HG03432 (cell line): Measurements from ENCODE around the gene MGLL.

Source experiments
- ATAC-seq: cut with Tn5 transposase; IDR thresholded peaks from one replicate; pipeline ENCODE4 v1.9.1; 2021; ENCODE audit warnings: mild to moderate bottlenecking, moderate library complexity; ENCODE audit not compliant: unreplicated experiment

The MGLL gene

GRCh38 chr3:127760791-127761440 lies 61.4 kb downstream of the MGLL start:
- no peak for ATAC-seq

DNA sequence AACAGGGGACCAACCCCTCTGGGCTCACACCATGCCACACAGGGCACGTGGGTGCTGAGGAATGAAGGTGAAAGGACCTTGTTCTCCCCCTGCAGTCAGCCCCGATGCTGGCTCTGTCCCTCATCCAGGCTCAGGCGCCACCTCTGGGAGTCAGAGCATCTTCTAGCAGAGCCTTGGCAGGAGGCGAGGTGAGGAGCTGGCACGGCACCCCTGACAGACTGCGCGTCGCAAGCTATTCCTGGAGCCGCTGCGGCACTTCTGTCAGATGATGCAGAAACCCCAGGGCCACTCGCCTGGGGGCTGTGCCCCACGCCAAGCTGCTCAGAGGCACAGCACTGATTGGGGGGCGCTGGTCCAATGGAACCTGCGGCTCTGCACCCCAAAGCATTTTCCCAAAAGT lies 62.0 kb downstream of the MGLL start:
- no peak for ATAC-seq

DNA sequence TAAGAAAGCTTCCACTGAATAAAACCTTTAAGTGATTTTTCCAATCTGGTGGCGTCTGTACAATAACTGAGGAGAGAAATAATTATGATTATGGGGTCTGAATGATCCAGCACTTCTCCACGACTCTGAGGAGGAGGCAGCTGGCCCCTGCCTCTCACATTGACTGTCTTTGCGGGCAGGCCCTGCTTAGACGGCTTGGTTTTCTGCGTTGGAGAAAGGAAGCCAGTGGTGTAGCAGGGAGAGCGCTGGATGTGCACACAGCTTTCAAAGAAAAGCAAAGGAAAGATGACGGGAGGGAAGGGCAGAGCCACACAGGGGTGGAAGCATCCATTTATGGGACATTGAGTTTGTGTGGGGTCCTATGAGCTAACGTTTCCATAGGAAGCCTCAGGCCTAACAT lies 62.5 kb downstream of the MGLL start:
- no peak for ATAC-seq

GRCh38 chr3:127758013-127758412 lies 64.3 kb downstream of the MGLL start:
- no peak for ATAC-seq

- ATAC-seq = no peak
Measured at GRCh38 chr3:127755305-127755681, 67.0 kb downstream of the MGLL start.

DNA sequence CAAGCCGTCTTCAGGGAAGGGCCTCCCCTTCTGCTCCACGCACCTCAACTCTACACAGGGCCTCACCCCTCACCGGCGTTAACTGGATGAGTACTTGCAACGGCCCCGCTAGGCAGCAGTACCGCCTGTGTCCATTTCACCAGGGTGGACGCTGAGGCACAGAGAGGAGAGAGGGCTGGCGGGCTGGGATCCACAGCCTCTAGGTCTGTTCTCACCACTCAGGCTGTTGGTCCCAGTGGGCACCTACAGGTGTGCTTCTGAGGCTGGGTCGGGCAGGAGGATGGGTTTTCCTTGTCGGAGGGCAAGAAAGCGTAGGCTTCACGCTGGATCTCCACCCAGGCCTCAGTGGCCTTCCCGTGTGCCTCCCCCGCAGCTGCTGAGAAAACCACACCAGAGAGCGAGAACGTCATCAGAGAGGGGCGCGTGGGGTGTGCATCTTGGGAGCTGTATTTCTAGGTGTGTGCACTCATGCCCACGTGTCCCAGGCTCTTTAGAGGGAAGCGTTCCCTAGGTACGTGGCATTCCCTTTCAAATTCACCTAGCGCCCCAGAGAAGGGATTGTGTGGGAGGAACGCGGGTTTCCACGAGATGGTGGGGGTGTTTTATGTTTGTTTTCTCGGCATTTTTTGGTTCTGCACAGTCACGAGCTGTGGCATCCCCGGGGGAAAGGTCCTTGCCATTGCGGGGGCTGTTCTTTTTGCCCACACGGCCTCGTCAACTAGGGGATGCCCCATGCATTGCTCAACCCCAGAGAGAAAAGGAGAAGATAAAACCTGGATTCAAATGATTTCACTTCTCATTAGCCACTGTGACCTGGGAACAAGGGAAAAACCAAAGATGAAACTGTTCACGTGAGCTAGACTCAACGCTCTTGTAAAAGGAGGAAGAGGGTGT lies 67.7 kb downstream of the MGLL start:
- no peak for ATAC-seq

- ATAC-seq = no peak
Measured at GRCh38 chr3:127753898-127754410, 68.4 kb downstream of the MGLL start.

GRCh38 chr3:127753338-127753737 lies 69.0 kb downstream of the MGLL start:
- ATAC-seq = no peak

GRCh38 chr3:127751782-127752181 lies 70.5 kb downstream of the MGLL start:
- ATAC-seq = no peak

GRCh38 chr3:127751163-127751621 lies 71.1 kb downstream of the MGLL start:
- no peak for ATAC-seq

- ATAC-seq = peak; percentile 47
Measured at GRCh38 chr3:127750226-127751031, 71.9 kb downstream of the MGLL start.

DNA sequence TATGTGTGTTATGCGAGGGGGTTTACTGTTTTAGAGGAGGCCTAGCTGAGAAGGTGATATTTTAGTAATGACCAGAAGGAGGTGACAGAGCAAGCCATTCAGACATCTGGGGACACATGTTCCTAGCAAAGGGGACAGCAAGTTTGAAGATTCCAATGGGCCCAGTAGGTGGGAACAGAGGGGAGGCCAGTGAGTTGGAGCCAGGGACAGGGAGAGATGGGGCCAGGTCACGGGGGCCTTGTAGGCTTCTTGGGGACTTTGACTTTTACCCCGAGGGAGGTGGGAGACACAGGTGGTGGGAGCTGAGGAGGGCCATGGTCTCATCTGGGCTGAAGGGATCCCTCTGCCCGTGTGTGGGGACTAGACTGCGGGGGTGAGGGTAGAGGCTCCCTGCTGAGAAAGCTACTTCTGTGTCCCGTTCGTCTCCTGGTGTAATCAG lies 72.5 kb downstream of the MGLL start:
- no peak for ATAC-seq

DNA sequence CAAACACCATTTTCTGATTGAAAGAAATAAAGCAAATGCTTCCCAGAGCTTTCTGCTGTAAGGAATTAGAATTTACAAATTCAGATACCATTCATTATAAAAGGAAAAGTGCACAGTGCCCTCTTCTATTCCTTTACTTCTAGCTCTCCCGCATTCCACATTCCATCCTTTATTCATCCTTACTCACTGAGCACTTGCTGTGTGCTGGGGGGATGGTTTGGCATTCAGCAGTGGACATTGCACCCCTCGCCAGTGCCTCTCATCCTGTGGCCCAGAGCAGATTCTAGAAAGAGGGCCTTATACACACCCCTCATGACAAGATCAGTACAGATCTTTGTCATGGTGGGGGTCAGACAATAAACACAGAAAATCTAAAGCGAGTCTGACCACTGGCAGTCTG lies 73.0 kb downstream of the MGLL start:
- no peak for ATAC-seq

GRCh38 chr3:127748754-127749327 lies 73.5 kb downstream of the MGLL start:
- no peak for ATAC-seq

GRCh38 chr3:127747751-127748521 lies 74.4 kb downstream of the MGLL start:
- no peak for ATAC-seq

GRCh38 chr3:127747066-127747465 lies 75.2 kb downstream of the MGLL start:
- ATAC-seq = no peak

- no peak for ATAC-seq
Measured at GRCh38 chr3:127746400-127747057, 75.8 kb downstream of the MGLL start.

GRCh38 chr3:127745656-127746399 lies 76.5 kb downstream of the MGLL start:
- no peak for ATAC-seq

DNA sequence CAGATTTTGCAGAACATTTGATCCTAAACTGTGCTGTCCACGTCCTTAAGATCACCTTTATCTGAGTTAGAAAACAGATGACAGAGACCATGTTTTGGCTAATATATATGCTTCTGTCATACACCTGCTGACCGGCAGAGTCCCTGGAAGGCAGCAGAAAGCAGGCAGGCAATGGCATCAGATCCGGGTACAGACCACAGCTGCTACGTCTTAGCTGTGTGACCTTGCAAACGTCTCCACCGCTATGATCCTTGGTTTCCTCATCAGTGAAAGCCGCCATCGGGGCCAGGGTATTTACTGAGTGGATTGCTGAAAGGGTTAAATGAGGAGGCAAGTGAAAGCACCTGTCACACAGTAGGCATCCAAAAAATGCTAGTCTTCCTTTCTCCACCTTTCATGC lies 77.4 kb downstream of the MGLL start:
- ATAC-seq = no peak
